Measurements from ENCODE around the gene SMYD2. TPM values are rescaled to one million over a fixed set of nuclear protein-coding genes. Genes with fewer than 3 reads are reported as not detected.

The SMYD2 gene
- total and polyA plus RNA-seq, 8 donors, result 8.2 to 68.7 (median 26.6) TPM

DNA sequence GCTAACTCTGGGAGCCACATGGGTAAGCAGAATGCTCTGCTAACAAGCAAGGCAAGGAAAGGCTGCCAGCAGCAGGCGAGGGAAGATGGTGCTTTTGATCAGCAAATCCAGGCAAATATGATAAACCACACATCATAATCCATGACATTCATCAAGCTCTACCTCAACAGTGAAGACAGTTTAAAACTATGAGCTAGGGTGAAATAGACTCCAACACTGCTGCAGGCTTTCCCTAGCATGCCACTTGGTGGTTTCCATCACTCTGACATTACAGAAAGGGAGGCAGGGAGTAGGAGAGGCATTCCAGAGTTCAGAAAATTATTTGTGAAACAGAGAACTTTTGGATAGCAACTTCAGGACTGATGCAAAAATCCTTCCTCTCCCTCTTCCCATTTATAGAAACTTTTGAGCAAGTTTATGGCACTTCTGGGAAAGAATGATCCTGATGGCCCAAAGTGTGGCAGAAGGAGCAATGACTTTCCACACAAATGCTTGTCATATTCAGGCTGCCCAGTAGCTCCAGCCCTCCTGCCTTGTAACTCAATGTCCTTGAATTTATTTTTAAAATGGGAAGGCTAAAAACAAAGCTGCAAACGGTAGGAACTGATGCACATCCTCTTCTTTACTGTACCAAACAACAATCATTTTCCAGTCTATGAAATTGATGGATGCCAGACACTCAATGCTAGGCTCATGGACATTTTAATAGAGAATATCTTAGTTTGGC is 70.8 kb downstream of the SMYD2 start:
- Histone ChIP-seq H3K27me3 (no peaks in the 10 kb centered on the region), H3K4me3 (no peak overlapping the region), H3K27ac (no peak overlapping the region), H3K9me3 (no peaks in the 10 kb centered on the region), H3K4me1 (no peaks in the 10 kb centered on the region), H3K36me3 (peaks cover 0 to 56% (median 35%) of the 10 kb centered on the region in 4 donors)
- TF ChIP-seq POLR2A (IDR thresholded peaks at IDR 0.05) (no peak), POLR2AphosphoS5 (IDR thresholded peaks at IDR 0.05) (no peak), EP300 (IDR thresholded peaks at IDR 0.05) (no peak)
- TF ChIP-seq, protein P1, sequence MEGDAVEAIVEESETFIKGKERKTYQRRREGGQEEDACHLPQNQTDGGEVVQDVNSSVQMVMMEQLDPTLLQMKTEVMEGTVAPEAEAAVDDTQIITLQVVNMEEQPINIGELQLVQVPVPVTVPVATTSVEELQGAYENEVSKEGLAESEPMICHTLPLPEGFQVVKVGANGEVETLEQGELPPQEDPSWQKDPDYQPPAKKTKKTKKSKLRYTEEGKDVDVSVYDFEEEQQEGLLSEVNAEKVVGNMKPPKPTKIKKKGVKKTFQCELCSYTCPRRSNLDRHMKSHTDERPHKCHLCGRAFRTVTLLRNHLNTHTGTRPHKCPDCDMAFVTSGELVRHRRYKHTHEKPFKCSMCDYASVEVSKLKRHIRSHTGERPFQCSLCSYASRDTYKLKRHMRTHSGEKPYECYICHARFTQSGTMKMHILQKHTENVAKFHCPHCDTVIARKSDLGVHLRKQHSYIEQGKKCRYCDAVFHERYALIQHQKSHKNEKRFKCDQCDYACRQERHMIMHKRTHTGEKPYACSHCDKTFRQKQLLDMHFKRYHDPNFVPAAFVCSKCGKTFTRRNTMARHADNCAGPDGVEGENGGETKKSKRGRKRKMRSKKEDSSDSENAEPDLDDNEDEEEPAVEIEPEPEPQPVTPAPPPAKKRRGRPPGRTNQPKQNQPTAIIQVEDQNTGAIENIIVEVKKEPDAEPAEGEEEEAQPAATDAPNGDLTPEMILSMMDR (IDR thresholded peaks at IDR 0.05), result no peak
- intact Hi-C loops (cut with DNase I; ENCODE audit: low total_unique reads), result no loop called here
- 61 to 77% (median 71%) methylated on average over 2 of the region's 2 CpGs for WGBS, 5 donors
- no peak for DNase-seq

DNA sequence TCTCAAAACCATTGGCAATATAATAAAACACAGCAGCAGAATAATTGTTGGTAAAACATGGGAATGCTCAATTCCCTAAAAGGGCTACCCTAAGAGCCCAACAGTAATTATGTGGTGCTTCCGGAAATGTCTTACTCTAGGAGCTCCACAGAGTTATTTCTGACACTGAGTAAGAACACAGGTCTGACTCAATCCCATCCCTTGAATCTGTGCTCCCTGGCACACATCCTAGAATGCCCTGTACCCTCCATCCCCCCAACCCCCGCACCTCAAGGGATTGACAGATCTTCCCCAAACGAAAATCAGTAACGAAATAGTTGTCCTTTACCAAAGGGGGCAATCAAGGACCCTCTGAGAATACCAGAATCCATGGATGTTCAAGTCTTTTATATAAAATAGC is 71.9 kb downstream of the SMYD2 start:
- Histone ChIP-seq H3K9me3 (no peaks in the 10 kb centered on the region), H3K27ac (no peak overlapping the region), H3K27me3 (no peaks in the 10 kb centered on the region), H3K4me3 (no peak overlapping the region), H3K4me1 (no peaks in the 10 kb centered on the region), H3K36me3 (peaks cover 0 to 58% (median 40%) of the 10 kb centered on the region in 4 donors)
- DNase-seq, result no peak
- no peak for TF ChIP-seq EP300 (IDR thresholded peaks at IDR 0.05)
- TF ChIP-seq, protein P1 (IDR thresholded peaks at IDR 0.05), result no peak
- no peak for TF ChIP-seq POLR2A (IDR thresholded peaks at IDR 0.05)
- intact Hi-C loops (cut with DNase I; ENCODE audit: low total_unique reads), result no loop called here
- 87 to 95% (median 95%) methylated on average over 4 of the region's 4 CpGs for WGBS, 5 donors

DNA sequence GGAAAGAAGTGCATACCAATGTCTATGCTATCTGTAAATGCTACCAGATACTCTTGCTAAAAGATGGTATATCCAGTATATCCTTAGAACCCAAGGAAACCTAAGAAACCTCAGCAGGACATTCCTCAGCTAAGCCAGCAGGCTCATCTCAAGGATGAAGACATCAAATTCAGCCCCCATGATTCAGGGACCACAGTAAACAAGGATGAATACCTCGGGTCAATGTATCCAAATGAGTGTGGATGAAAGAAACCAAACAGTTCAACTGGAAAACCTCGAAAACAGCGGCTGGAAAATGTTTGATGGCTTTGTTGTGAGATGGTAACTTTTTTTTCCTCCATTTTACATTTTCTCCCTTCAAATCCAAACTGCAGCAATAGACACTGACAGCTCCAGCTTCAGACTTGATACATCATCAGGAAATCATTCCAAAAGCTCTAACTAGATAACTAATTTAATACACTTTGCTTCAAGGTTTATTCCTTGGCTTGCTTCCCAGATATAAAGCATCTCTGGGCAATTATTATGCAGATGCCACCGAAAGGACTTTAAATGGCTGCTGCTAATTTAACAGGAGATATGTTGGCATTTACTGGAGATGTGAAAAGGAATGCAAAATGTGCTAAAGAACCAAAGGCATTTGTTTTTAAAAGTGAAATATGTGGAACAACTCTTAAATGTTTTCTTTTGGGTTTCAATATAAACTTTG is 73.6 kb downstream of the SMYD2 start:
- no peak for DNase-seq
- WGBS, 5 donors, result 61 to 83% (median 77%) methylated on average over 4 of the region's 4 CpGs

DNA sequence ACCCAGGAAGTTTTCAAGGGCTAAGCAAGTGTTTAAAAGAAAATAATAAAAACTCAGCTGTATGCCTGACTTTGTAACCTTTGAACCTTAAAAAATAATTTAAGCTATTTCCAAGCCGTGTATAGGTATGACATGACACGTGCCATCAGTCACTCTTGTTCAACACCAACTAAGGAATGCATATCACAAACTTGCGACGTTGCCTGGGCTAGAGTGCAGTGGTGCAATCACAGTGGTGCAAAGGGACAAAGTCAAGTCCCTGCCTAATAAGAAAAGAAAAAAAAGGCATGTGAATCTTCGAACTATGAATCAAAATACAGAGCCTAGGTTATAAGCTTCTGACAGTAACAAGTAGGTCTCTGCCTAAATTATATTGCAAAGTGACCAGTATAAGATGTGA is 79.2 kb downstream of the SMYD2 start:
- H3K36me3 ChIP-seq, result peaks cover 16 to 88% (median 85%) of the 10 kb centered on the region in 4 donors
- TF ChIP-seq POLR2AphosphoS5 (IDR thresholded peaks at IDR 0.05), result no peak
- TF ChIP-seq, protein P1 (IDR thresholded peaks at IDR 0.05), result no peak
- intact Hi-C loops (cut with DNase I; ENCODE audit: low total_unique reads), result no loop called here
- H3K27ac ChIP-seq, result no peak overlapping the region
- H3K4me1 ChIP-seq, result no peaks in the 10 kb centered on the region
- WGBS, 5 donors, result 83 to 91% (median 91%) methylated on average over 5 of the region's 5 CpGs
- no peaks in the 10 kb centered on the region for H3K9me3 ChIP-seq
- no peaks in the 10 kb centered on the region for H3K27me3 ChIP-seq
- DNase-seq, result no peak
- no peak overlapping the region for H3K4me3 ChIP-seq

More for the DNA sequence above, 73.6 kb downstream of the SMYD2 start:
- H3K27ac ChIP-seq, result no peak overlapping the region
- H3K9me3 ChIP-seq, result no peaks in the 10 kb centered on the region
- TF ChIP-seq, protein P1 (IDR thresholded peaks at IDR 0.05), result no peak
- TF ChIP-seq EP300 (IDR thresholded peaks at IDR 0.05), result no peak
- TF ChIP-seq POLR2AphosphoS5 (IDR thresholded peaks at IDR 0.05), result no peak
- TF ChIP-seq POLR2A (IDR thresholded peaks at IDR 0.05), result no peak
- no peaks in the 10 kb centered on the region for H3K27me3 ChIP-seq
- peaks cover 0 to 60% (median 44%) of the 10 kb centered on the region in 4 donors for H3K36me3 ChIP-seq
- intact Hi-C loops (cut with DNase I; ENCODE audit: low total_unique reads), result no loop called here
- H3K4me3 ChIP-seq, result no peak overlapping the region
- no peaks in the 10 kb centered on the region for H3K4me1 ChIP-seq

Data from stomach (tissue), 9 donors.